Activated CD8-positive, alpha-beta memory T cell treated with anti-CD3 and anti-CD28 coated beads for 48 hours (primary cell): Measurements from ENCODE around the gene ACTR1B.
"Not testable (repeated sequence)": the region's sequence is repeated elsewhere in the genome, so short reads cannot be mapped to it uniquely, and the experiment has no call there.

Source experiments
- DNase-seq, 3 experiments: peaks; one replicate each; pipeline ENCODE4 v3.0.0-alpha.2; 2020; ENCODE audit warnings: low read depth in 2 of 3, low spot score in 2 of 3

Gene ACTR1B

GRCh38 chr2:97663962-97664635 is at the start of gene ACTR1B:
ACTR1B (minus strand) TSS chr2:97664044; CDS start chr2:97663890, 154 bp downstream.
- DNase-seq, result peak; percentile 80 to 98 (median 90)

GRCh38 chr2:97712693-97713295 is 49.0 kb upstream of the ACTR1B start:
- peak in 1 of 3 experiments; percentile 43 for DNase-seq

GRCh38 chr2:97712175-97712574 is 48.3 kb upstream of the ACTR1B start:
- not testable (repeated sequence) for DNase-seq

- DNase-seq, result no peak
These were observed 47.5 kb upstream of the ACTR1B start for GRCh38 chr2:97711394-97711711.

DNA sequence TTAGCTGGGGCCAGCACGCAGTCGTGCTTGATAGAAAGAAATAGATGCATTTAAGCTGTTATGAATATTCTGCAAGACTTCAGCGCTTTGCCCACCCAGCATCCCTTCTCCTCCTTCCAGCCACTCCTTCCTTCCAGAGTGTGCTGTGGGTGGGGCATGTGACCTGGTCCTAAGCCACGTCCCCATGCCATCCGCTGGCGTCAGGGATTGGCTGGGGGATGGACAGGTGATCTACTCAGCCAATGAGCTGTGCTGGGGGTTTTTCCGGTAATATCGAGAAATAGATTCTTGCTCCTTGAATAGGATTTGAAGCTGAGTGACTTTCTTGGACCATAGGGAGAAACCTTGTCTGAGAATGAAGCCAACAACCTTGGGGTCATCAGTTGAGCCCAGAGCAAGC is 44.8 kb upstream of the ACTR1B start:
- no peak for DNase-seq

- no peak for DNase-seq
These were observed 44.2 kb upstream of the ACTR1B start for GRCh38 chr2:97708048-97708380.

DNA sequence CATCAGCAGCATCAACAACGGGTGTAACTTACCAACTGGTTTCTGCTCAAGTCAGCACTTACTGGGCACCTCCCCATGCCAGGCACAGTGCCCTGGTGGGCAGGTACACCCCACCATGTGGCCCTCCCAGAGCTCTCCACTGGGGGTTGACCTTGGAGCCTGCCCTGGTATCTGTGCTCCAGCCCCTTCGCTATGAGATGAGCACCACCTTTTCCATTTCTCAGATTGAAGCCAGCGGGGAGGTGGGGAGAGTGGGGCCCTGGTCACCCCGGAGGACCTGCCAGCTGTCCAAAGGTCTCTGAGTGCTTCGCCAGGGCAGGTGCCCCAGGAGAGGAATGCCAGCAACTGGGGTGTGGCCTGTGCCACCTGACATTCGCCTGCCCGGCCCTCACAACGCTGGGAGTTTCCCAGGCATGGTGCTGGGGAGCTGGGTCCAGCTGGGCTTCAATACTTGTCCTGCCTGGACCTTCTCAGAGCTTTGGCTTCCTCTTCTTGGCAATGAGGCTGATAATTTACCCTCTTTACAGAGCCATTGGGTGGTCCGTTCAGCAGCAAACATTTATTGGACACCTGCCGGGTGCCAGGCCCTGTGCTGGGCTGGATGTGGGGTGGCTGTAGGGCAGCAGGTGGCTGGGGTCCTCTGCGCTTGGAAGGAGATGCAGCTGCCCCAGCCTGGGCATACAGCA is 43.7 kb upstream of the ACTR1B start:
- DNase-seq, result no peak

DNA sequence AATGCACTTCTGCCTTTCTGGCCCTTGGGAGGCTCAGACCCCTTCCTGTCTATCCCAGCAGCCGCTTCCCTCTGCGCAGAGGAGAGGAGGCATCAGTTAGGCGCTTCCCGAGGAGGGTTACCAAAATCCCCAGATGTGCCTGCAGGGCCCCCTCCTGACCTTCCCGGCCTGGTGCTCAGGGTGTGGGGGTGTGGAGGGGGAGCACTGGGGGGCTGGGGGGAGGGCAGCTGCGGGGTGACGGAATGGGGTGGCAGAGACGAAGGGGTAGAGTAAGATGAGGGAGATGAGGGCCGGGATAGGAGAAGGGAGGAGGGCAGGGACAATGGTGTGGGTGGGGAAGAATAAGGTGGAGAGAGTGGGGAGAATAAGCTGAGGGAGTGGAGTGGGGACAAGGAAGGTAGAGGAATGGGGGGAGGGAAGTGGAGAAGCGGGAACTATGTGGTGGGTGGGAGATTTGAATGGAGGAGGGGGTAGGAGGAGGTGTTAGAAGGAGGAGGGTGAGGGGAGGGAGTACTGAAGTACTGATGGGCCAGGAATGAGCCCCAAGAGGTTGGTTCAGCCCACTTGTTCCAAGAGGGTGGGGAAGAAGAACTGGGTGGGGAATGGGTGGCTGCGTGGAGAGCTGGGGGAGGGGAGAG is 43.0 kb upstream of the ACTR1B start:
- DNase-seq, result no peak

GRCh38 chr2:97706112-97706511 is 42.3 kb upstream of the ACTR1B start:
- DNase-seq, result no peak

GRCh38 chr2:97704989-97705388 is 41.1 kb upstream of the ACTR1B start:
- no peak for DNase-seq

DNA sequence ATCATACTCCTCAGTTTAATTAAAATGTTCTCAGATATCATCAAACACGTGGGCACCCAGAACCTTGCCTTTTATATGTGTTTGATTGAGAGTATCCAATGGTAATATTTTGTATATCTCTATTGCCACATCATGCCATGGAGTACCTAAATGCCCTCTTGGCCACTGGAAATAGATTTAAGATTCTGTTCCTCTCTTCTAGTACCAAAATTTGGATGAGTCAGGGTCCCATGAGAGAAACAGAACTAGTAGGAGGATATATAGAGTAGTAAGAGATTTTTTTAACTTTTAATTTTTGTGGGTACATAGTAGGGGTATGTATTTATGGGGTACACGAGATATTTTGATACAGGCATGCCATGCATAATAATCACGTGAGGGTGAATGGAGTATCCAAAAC is 39.9 kb upstream of the ACTR1B start:
- DNase-seq, result no peak

DNA sequence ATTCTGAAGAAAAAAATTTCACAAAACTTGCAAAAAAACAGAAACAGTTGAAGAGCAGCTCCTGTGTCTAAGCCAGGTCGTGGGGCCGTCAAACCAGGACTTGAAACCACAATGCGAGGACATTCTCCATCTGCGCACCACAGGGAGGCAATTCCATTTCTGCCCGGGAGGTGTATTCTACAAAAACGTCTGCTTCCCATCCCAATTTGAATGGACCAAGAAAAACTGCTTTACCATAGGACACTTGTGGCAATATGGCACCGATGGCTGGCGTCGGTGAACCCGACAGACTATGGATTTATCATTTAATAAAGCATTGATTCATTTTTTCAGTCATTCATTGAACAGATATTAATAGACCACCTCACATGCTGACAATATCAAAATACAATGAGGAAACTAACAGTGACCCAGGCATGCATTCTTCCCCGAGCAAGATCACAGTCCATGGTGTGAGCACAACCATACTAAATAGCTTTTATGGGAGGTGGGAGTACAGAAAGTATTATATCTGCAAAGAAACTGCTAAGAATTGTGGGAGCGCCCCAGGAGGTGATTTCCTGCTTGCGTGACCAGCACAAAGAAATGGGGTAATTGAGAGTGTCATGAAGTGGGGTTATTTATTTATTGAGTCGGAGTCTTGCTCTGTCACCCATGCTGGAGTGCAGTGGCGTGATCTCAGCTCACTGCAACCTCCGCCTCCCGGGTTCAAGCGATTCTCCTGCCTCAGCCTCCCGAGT is 39.1 kb upstream of the ACTR1B start:
- no peak for DNase-seq

DNA sequence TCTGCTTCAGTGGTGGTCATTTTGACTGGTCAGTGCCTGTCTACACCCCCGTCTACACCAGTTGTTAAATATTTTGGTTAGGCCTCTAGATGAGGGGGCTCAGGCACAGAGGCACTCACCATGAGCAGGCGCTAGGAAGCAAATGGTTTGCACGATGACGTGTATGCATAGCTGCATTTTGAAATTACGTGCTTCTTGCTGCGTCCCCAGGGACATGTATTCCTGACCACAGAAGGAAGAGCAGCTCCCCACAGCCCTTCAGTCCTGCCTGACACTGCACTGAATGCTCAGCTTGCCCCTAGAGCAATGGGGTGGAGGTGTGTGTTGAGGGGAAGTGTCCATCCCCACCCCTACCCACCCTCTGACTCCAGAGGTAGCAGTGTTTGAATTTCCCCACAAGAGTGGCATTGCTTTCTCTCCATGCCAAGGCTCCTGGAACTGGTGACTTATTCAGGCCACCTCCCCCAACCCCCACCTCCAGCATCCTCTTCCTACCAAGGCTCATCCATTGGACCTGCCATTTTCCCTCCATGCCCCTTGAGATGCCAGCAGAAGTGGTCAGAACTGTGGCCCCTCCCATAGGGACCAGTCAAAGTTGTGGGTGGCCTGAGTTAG is 38.1 kb upstream of the ACTR1B start:
- no peak for DNase-seq

DNA sequence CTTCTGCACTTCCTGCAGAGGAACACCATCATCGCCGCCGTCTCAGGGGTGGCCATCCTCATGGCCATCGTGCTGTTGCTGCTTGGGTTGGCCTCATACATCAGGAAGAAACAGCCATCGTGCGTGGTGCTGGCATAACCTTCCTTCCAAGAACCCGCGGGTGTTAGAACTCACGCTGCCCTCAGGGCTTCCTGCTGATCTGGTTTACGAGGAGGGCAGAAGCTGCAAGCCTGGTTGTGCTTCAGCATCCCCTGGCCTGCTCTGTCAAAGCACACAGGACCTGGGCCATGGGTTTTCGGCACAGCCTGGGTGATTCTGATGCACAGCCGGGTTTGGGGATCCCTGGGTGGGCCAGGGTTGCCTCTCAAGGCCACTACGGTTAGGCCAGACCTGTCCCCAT is 37.3 kb upstream of the ACTR1B start:
- no peak for DNase-seq

GRCh38 chr2:97699765-97700444 is 36.1 kb upstream of the ACTR1B start:
- DNase-seq, result no peak

DNA sequence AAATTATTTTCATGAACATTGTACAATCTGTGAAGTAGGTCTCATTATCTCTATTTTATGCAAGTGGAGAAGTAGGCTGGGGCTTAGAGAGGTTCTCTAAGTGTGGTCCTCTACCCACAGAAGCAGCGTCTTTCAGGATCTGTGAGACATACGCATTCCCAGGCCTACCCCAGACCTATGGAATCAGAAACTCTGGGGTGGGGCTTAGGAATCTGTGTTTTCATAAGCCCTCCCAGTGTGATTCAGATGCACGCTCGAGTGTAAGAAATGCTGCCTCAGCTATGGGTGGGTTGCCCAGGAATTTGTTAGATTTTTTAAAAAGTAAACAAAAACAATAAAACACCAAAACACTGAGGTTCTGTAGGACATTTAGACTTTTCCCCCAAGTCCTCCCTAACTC is 34.7 kb upstream of the ACTR1B start:
- DNase-seq, result no peak

- peak; percentile 74 to 98 (median 98) for DNase-seq
These were observed 33.7 kb upstream of the ACTR1B start for GRCh38 chr2:97697252-97698235.

DNA sequence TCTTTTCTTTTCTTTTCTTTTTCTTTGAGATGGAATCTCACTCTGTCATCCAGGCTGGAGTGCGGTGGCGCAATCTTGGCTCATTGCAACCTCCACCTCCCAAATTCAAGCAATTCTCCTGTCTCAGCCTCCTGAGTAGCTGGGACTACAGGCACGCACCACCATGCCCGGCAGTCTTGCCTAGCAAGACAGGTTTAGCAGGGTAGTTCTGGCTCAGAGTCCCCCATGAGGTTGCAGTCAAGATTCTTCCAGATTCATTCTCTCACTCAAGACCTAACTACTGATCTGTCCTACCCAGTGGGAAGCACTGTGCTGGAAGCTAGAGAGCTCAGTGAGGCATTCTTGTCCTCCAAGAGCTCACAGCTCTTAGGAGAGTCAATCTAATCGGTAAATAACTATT is 31.9 kb upstream of the ACTR1B start:
- no peak for DNase-seq

- DNase-seq, result no peak
These were observed 29.6 kb upstream of the ACTR1B start for GRCh38 chr2:97693476-97693875.
